HEK293 (cell line): ENCODE results near the gene TSHR.

Experiments
- CTCF ChIA-PET: fragments of 350-600 bp; formaldehyde crosslinking; extraction: SDS; loops from one replicate; lab custom pipeline; 2021; ENCODE audit warnings: antibody characterized with exemption; lab: Yijun Ruan, JAX
- POLR2A ChIA-PET: fragments of 300-600 bp; formaldehyde crosslinking; extraction: SDS; loops from one replicate; lab custom pipeline; 2020; ENCODE audit warnings: antibody characterized with exemption, inconsistent platforms; lab: Yijun Ruan, JAX
- H3K27ac ChIP-seq: fragments of 200-500 bp; sonication (Bioruptor generic); 2 replicates; pipeline ENCODE4 v1.5.1; 2014; ENCODE audit warnings: low read depth, low read length, control low read depth, inconsistent platforms; ENCODE audit errors: extremely low read depth
- H3K36me3 ChIP-seq, 2 experiments: fragments of 200-500 bp in 1 of 2; sonication (Bioruptor generic) in 1 of 2; 1 replicate in 1 of 2; 2 replicates in 1 of 2; pipeline ENCODE4 v1.5.1; 2014 to 2017; ENCODE audit warnings: inconsistent platforms in 2 of 2, low read length in 2 of 2; ENCODE audit not compliant: control insufficient read depth in 2 of 2, insufficient read depth in 1 of 2
- H3K4me1 ChIP-seq: fragments of 200-500 bp; sonication (Bioruptor generic); 2 replicates; pipeline ENCODE4 v1.5.1; 2014; ENCODE audit warnings: mild to moderate bottlenecking, low read length, inconsistent platforms; ENCODE audit not compliant: control insufficient read depth, insufficient read depth
- H3K4me3 ChIP-seq: 2 replicates; pipeline ENCODE4 v1.5.1; 2011; ENCODE audit warnings: low read depth, mild to moderate bottlenecking, control low read depth, low read length, moderate library complexity
- H3K9me3 ChIP-seq: fragments of 200-500 bp; sonication (Bioruptor generic); 2 replicates; pipeline ENCODE4 v1.5.1; 2014; ENCODE audit warnings: low read depth, low read length, inconsistent platforms; ENCODE audit not compliant: control insufficient read depth, insufficient read depth
- GLI4 ChIP-seq: fragments of 450-650 bp; formaldehyde crosslinking; IDR thresholded peaks from 2 replicates; pipeline ENCODE4 v1.5.1; 2016; ENCODE audit warnings: missing biosample characterization, missing genetic modification characterization
- INSM2 ChIP-seq: fragments of 450-650 bp; formaldehyde crosslinking; IDR thresholded peaks from 2 replicates; pipeline ENCODE4 v1.5.1; 2016; ENCODE audit warnings: missing biosample characterization, missing genetic modification characterization
- PBX3 ChIP-seq: sonication (generic); formaldehyde crosslinking; IDR thresholded peaks from 2 replicates; pipeline ENCODE4 v1.8.1; 2022; ENCODE audit warnings: mild to moderate bottlenecking, moderate library complexity, missing genetic modification reagents
- PRDM10 ChIP-seq: fragments of 450-650 bp; formaldehyde crosslinking; IDR thresholded peaks from 2 replicates; pipeline ENCODE4 v1.5.1; 2016; ENCODE audit warnings: missing biosample characterization, missing genetic modification characterization
- REST ChIP-seq: fragments of 450-650 bp; formaldehyde crosslinking; IDR thresholded peaks from 2 replicates; pipeline ENCODE4 v1.5.1; 2016; ENCODE audit warnings: missing biosample characterization, missing genetic modification characterization
- YY2 ChIP-seq: fragments of 450-650 bp; formaldehyde crosslinking; IDR thresholded peaks from 2 replicates; pipeline ENCODE4 v1.5.1; 2016; ENCODE audit warnings: missing biosample characterization, missing genetic modification characterization
- ZFHX2 ChIP-seq: fragments of 450-650 bp; formaldehyde crosslinking; conservative IDR thresholded peaks from 2 replicates; pipeline ENCODE4 v1.5.1; 2016; ENCODE audit warnings: missing biosample characterization, missing genetic modification characterization
- ZNF112 ChIP-seq: fragments of 450-650 bp; formaldehyde crosslinking; IDR thresholded peaks from 2 replicates; pipeline ENCODE4 v1.5.0; 2017; ENCODE audit warnings: missing biosample characterization, missing genetic modification characterization
- ZNF132 ChIP-seq: fragments of 450-650 bp; formaldehyde crosslinking; IDR thresholded peaks from 2 replicates; pipeline ENCODE4 v1.5.1; 2017; ENCODE audit warnings: missing biosample characterization, missing genetic modification characterization, borderline replicate concordance
- ZNF133 ChIP-seq: fragments of 450-650 bp; formaldehyde crosslinking; IDR thresholded peaks from 2 replicates; pipeline ENCODE4 v1.5.1; 2016; ENCODE audit warnings: missing biosample characterization, missing genetic modification characterization
- ZNF202 ChIP-seq: fragments of 450-650 bp; formaldehyde crosslinking; IDR thresholded peaks from 2 replicates; pipeline ENCODE4 v1.5.1; 2016; ENCODE audit warnings: missing biosample characterization, missing genetic modification characterization, borderline replicate concordance
- ZNF274 ChIP-seq, 2 experiments: fragments of 200-500 bp in 1 of 2; fragments of 450-650 bp in 1 of 2; sonication (Bioruptor generic) in 1 of 2; formaldehyde crosslinking in 1 of 2; IDR thresholded peaks; 2 replicates each; pipeline versions ENCODE4 v1.5.1 to v1.6.1; 2014 to 2016; ENCODE audit warnings: borderline replicate concordance in 1 of 2, inconsistent platforms in 1 of 2, low read length in 1 of 2, missing biosample characterization in 1 of 2, missing genetic modification characterization in 1 of 2
- ZNF280D ChIP-seq: fragments of 450-650 bp; formaldehyde crosslinking; IDR thresholded peaks from 2 replicates; pipeline ENCODE4 v1.5.1; 2016; ENCODE audit warnings: missing biosample characterization, missing genetic modification characterization
- ZNF473 ChIP-seq: fragments of 450-650 bp; formaldehyde crosslinking; IDR thresholded peaks from 2 replicates; pipeline ENCODE4 v1.5.1; 2017; ENCODE audit warnings: missing biosample characterization, missing genetic modification characterization
- ZNF596 ChIP-seq: fragments of 450-650 bp; IDR thresholded peaks from 2 replicates; pipeline ENCODE4 v1.5.0; 2018; ENCODE audit warnings: missing biosample characterization, mild to moderate bottlenecking, missing genetic modification characterization, moderate library complexity
- TF ChIP-seq, protein P1 (sequence below): fragments of 450-650 bp; formaldehyde crosslinking; IDR thresholded peaks from 2 replicates; pipeline ENCODE4 v1.5.1; 2016; ENCODE audit warnings: missing biosample characterization, missing genetic modification characterization
- TF ChIP-seq, protein P2 (sequence below): fragments of 450-650 bp; formaldehyde crosslinking; conservative IDR thresholded peaks from 2 replicates; pipeline ENCODE4 v1.5.1; 2016; ENCODE audit warnings: low read depth, missing biosample characterization, missing genetic modification characterization

The TSHR gene

GRCh38 chr14:81161749-81162148, 206.3 kb downstream of the TSHR start (continued):
- no peak for TF ChIP-seq GLI4
- TF ChIP-seq INSM2 (tag by site-specific recombination) = no peak
- TF ChIP-seq ZFHX2 (tag by site-specific recombination) = no peak
- no peak for TF ChIP-seq ZNF112 (tag by site-specific recombination)
- no peak for TF ChIP-seq REST

DNA sequence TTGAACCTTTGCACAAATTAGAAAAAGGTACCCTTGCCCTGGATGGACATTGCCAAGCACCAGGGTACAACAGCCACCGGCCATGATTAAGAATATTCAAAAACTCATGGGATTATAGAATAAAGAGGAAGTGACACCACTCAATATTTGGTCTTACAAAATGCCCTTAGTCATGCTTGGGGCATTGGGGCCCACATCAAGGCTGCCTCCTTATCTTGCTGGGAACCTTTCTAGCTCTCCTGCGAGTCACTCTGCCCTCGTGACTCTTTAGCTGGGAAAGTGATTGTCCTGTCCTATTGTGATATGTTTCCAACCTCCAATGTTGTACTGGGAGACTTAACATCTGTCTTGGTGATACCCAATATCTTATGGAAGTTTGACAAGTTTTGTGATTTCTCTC, 207.5 kb downstream of the TSHR start:
- POLR2A ChIA-PET = no interaction called here
- CTCF ChIA-PET = interaction anchor here (0.8 to 5.4 kb wide), 10 partner anchors 8 to 290 kb away, joined by 3 to 45 read pairs (median 6); no protein-coding TSS in a partner anchor
- Histone ChIP-seq H3K4me1 (no peaks in the 10 kb centered on the region), H3K4me3 (no peak overlapping the region), H3K36me3 (no peaks in the 10 kb centered on the region), H3K27ac (no peak overlapping the region), H3K9me3 (no peaks in the 10 kb centered on the region)
- TF ChIP-seq, protein P1, sequence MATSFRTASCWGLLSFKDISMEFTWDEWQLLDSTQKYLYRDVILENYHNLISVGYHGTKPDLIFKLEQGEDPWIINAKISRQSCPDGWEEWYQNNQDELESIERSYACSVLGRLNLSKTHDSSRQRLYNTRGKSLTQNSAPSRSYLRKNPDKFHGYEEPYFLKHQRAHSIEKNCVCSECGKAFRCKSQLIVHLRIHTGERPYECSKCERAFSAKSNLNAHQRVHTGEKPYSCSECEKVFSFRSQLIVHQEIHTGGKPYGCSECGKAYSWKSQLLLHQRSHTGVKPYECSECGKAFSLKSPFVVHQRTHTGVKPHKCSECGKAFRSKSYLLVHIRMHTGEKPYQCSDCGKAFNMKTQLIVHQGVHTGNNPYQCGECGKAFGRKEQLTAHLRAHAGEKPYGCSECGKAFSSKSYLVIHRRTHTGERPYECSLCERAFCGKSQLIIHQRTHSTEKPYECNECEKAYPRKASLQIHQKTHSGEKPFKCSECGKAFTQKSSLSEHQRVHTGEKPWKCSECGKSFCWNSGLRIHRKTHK (tag by site-specific recombination) = no peak
- TF ChIP-seq PRDM10 (no peak), ZNF133 (tag by site-specific recombination) (no peak), YY2 (no peak), ZNF280D (tag by site-specific recombination) (no peak), ZNF132 (tag by site-specific recombination) (no peak), ZNF596 (tag by site-specific recombination) (no peak), ZNF202 (no peak), ZNF274 (IDR thresholded peaks at IDR 0.05; ENCODE audit: low read length) (no peak), ZNF274 (tag by site-specific recombination; IDR thresholded peaks at IDR 0.05; ENCODE audit: borderline replicate concordance) (no peak), PBX3 (no peak), ZNF473 (no peak)
- TF ChIP-seq, protein P2, sequence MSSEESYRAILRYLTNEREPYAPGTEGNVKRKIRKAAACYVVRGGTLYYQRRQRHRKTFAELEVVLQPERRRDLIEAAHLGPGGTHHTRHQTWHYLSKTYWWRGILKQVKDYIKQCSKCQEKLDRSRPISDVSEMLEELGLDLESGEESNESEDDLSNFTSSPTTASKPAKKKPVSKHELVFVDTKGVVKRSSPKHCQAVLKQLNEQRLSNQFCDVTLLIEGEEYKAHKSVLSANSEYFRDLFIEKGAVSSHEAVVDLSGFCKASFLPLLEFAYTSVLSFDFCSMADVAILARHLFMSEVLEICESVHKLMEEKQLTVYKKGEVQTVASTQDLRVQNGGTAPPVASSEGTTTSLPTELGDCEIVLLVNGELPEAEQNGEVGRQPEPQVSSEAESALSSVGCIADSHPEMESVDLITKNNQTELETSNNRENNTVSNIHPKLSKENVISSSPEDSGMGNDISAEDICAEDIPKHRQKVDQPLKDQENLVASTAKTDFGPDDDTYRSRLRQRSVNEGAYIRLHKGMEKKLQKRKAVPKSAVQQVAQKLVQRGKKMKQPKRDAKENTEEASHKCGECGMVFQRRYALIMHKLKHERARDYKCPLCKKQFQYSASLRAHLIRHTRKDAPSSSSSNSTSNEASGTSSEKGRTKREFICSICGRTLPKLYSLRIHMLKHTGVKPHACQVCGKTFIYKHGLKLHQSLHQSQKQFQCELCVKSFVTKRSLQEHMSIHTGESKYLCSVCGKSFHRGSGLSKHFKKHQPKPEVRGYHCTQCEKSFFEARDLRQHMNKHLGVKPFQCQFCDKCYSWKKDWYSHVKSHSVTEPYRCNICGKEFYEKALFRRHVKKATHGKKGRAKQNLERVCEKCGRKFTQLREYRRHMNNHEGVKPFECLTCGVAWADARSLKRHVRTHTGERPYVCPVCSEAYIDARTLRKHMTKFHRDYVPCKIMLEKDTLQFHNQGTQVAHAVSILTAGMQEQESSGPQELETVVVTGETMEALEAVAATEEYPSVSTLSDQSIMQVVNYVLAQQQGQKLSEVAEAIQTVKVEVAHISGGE = no peak
